Measurements from ENCODE around the gene DYNC1LI1.

DNA sequence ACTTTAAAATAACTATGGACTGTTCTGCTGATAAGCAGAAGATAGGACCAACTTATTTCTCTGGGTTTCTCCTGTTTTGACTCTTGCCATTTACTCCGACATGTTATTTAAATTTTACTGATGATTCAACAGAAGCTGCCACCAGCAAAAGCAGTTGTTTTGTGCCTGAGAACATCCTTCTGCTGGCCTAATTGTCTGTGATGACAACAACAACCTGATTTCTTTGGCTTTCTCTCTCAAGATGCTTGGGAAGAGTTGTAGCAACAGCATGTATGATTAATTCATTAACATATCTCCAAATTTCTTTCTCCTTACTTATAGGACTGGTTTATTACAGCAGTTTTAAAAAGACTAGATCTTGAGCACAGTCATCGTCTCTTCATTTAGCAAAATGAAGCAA is 36.9 kb upstream of the DYNC1LI1 start:
- no peak for TF ChIP-seq EP300 (IDR thresholded peaks at IDR 0.05)
- TF ChIP-seq, protein P1, sequence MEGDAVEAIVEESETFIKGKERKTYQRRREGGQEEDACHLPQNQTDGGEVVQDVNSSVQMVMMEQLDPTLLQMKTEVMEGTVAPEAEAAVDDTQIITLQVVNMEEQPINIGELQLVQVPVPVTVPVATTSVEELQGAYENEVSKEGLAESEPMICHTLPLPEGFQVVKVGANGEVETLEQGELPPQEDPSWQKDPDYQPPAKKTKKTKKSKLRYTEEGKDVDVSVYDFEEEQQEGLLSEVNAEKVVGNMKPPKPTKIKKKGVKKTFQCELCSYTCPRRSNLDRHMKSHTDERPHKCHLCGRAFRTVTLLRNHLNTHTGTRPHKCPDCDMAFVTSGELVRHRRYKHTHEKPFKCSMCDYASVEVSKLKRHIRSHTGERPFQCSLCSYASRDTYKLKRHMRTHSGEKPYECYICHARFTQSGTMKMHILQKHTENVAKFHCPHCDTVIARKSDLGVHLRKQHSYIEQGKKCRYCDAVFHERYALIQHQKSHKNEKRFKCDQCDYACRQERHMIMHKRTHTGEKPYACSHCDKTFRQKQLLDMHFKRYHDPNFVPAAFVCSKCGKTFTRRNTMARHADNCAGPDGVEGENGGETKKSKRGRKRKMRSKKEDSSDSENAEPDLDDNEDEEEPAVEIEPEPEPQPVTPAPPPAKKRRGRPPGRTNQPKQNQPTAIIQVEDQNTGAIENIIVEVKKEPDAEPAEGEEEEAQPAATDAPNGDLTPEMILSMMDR (IDR thresholded peaks at IDR 0.05) = no peak
- TF ChIP-seq POLR2A (IDR thresholded peaks at IDR 0.05) = no peak
